Stimulated activated CD4-positive, alpha-beta T cell treated with anti-CD3 and anti-CD28 coated beads, Interleukin-1b, Interleukin-23, amount 100 ng/mL, for 4 hours (primary cell): Measurements from ENCODE around the gene ZBTB42.
"Not testable (repeated sequence)": the region's sequence is repeated elsewhere in the genome, so short reads cannot be mapped to it uniquely, and the experiment has no call there.

Experiments used
- DNase-seq, 2 donors: peaks; one replicate each; pipeline ENCODE4 v3.0.0-alpha.2; 2020; ENCODE audit warnings: low read depth in 2 of 2

Gene ZBTB42

DNA sequence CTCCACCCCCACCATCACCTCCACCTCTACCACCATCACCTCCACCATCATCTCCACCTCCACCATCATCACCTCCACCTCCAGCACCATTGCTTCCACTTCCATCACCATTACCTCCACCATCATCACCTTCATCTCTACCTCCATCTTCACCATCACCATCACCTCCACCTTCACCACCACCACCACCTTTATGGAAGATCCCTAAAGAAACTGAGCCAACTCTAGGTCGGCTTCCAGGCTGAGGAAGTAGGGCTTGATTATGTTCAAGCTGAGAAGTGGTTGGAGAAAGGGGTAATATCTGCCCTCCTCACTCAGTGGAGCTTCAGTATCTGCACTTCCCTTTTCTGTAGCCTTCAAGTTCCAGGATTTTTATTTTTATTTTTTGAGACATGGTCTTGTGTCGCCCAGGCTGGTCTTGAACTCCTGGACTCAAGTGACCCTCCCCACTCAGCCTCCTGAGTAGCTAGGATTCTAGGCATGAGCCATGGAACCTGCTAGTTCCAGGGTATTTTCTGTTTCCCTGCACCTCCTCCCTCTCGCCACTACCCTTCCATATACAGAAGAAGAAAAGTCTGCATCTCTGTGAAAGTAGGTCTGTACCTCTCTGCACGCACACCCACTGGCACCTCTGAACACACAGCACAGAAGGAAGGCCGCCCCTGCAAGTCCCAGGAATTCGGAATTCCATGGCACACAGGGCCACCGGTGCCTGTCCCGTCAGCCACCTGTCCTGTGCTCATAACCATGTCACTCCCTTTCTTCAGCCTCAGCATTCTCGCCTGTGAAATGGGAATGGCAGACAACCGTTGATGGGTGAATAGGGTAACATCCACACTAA, 5.9 kb downstream of the ZBTB42 start:
- no peak for DNase-seq

DNA sequence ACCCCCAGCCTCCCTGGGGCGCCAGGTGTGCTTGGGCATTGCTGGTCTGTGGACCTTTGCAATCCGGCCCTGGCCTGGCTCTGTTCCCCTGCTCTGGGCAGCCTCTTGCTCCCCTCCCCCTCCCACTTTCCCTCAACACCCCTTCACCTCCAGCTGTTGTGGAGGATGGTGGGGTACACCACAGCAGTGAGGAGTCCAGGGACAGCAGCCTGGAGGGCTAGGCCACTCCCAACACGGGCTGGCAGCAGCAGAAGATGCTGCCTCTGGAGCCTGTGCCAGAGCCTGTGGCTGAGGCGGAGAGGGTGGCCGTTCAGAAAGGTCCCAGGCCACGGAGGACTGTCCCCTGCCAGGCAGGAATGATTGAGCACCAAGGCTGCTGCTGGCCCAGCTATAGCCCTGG, 7.6 kb downstream of the ZBTB42 start:
- no peak for DNase-seq

DNA sequence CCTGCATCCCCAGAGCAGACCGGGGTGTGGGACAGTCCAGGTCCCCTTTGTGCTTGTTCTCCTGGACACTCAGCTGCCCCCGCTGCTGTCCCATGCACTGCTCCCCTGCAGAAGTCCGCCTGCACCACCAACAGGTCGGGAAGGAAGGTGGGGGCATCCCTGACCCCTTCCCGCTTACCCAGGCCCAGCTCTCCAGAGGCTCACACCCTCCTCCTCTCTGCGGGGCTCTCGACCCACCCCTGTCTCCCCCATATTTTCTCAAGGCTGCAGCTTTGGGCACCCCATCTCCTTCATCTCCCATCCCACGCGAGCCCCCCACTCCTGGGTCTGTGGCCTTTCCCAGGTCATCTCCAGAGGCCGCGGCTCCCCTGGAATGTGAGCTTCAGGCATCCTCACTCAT, 9.4 kb downstream of the ZBTB42 start:
- DNase-seq, result no peak

DNA sequence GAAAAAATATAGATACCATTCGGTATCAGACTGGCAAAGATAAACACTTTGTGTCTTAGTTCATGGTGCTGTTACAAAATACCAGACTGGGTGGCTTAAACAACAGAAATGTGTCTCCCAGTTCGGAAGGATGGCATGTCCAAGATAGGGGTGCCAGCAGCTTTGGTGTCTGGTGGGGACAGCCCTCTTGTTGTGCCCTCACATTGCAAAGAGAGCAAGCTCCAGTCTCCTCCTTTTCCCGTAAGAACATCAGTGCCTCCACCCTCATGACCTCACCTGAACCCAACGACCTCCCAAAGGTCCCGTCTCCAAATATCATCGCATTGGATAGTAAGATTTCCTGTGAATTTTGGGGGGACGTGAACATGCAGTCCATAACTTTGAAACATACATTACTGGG, 12.4 kb downstream of the ZBTB42 start:
- no peak for DNase-seq

DNA sequence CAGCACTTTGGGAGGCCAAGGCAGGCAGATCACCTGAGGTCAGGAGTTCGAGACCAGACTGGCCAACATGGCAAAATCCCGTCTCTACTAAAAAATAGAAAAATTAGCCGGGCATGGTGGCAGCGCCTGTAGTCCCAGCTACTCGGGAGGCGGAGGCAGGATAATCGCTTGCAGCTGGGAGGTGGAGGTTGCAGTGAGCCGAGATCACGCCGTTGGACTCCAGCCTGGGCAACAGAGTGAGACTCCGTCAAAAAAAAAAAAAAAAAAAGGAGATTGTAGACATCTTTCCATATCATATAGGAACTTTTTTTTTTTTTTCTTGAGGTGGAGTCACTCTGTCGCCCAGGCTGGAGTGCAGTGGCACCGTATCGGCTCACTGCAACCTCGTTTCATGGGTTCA, 13.8 kb downstream of the ZBTB42 start:
- DNase-seq, result not testable (repeated sequence)

DNA sequence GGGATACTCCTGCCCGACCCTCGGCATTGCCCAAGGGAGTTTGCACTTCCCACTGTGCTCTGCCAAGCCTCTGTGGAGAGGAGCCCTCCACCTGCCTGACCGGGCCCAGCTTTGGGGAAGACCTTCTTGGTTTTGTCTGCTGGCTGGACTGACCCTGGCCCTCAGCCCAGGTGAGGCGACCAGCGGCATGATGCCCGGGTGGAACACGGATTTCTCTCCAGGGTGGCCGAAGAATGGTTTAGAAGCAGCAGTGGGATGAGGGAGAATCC, 15.6 kb downstream of the ZBTB42 start:
- no peak for DNase-seq

DNA sequence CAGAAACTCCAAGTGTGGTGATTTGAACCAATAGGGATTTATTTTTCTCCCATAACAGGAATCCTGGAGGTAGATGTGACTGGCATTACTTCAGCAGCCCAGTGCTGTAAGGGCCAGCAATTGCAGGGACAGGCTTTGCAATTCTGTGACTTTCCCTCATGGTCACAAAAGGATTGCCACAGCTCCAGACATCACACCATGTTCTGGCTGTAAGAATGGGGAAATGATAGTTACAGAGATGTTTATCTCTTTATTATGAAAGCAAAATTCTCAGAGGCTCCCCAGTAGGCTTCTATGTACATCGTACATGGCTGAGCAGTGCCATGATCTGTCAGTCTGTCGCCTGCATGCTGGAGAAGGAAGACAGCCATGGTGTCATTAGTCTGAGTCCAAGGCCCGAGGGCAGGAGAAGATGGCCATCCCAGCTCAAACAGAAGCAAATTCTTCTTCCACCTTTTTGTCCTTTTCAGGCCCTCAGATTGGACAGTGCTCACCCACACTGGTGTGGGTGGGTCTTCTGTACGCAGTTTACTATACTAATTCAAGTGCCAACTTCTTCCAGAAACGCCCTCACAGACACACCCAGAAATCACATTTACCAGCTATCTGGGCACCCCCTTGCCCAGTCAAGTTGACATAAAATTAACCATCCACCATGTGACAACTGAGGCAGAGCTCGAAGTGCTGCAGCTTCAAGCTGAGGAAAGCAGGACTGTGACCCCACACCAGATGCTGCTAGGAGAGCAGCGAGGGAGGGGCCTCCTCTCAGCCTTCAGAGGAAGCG, 17.2 kb downstream of the ZBTB42 start:
- no peak for DNase-seq

DNA sequence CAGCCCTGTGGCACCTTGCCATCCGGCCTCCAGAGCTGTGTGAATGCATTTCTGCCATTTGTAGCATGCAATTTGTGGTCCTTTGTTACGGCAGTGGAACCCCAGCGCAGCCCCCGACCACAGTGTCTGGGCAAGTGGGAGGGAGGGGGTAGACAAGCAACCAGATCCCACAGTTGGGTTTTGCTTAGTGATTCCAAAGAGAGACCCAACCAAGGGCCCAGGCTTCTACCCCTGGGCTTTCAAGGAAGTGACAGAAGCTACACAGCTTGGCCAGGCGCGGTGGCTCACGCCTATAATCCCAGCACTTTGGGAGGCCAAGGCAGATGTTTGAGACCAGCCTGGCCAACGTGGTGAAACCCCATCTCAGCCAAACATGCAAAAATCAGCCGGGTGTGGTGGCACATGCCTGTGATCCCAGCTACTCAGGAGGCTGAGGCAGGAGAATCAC, 17.8 kb downstream of the ZBTB42 start:
- no peak for DNase-seq

DNA sequence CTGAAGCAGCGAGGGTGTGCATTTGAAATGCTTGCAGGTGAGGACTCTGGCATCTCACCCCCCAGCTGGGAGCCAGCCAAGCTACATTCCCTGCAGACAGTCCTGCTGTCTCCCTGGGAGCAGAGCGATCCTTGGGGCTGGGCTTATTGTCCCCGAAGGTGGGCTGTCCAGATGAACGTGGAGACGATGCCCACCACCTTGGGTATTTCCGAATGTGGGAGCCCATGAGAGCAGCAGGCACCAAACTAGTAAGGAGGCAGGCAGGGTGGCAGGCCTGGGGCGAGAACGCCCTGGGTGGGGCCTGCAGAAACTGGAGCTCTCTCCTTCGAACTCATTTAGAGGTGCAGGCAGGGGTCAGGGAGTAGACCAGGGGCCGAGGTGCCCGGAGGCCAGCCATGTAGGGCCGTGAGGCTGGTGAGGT, 18.5 kb downstream of the ZBTB42 start:
- DNase-seq, result no peak

DNA sequence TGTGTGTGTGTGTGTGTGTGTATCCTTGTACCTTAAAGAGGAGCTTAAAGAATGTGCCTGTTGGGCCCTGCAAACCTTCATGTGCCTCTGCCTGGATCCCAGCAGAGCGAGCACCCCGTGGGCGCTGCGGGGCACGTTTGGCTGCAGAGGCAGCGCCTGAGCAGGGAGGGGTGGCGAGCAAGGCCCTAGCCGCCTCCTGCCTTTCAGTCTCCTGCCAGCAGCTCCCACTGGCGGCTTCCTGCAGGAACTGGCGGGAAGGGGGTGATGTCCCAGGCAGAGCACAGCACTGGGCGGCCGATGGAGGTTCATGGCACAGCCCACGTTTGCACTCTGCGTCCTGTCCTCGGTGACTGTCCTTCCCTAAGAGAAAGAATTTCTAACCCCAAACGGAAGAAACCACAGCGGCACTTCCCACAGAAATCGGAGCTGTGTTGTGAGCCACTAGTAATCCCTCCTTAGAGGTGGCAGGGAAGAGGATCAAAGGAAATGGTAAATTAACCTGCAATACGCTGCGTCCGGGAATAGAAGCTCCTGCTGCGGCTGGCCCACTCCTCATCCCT, 19.8 kb downstream of the ZBTB42 start:
- DNase-seq, result no peak

DNA sequence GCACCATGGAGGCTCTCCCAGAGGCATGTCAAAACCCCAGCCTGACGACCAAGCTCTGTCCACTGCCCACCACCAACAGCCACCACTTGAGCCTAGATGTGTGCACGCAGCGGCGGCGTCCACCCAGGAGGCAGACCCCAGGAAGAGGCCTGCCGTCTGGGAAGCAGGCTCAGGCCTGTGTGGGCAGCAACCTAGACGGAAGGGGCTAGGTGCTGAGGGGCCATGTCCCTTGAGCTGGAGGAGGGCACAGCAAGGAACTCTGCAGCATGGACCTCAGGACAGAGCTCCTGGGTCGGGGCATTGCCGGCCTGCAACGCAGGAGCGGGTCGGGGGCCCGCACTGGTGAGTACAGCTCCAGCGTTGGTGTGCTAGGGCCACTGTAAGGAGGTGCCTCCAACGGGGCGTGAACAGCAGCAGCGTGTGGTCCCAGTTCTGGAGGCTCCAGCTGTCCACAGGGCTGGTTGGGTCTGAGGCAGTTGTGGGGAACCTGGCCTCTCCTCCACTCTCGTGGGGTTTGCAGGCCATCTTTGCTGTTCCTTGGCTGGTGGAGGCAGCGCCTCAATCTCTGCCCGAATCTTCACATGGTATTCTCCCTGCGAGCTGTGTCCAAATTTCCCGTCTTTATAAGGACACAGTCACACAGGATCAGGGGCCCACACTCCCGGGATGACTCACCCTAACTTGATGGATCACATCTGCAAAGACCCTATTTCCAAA, 20.5 kb downstream of the ZBTB42 start:
- DNase-seq, result no peak

DNA sequence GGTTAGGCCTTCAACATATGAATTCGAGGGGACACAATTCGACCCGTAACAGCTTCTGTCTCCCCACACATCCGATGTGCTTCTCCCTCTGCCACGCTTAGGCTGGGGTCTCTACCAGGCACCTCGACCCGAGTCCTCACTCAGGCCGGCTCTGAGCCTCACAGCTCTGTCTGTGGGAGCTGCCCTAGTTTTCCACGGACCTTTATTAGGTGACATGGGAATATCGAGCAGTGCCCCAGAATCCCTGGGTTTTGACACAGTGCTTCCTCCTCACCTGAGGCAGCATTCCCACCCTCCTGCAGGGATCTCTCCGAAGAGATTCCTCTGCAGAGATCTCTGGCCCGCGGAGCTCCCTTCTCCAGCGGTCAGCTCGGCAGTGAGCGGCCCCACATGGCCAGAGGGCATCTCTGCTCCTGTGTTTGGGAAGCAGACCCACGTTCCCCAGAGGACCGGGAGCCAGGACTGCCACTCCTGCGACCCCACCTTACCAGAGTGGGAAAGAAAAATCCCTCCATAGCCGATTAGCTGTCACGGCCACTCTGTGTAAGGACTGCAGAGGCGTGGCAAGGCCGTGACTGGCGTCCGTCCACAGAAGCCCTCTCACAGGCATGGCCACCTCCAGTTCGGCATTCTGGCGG, 21.2 kb downstream of the ZBTB42 start:
- no peak for DNase-seq

DNA sequence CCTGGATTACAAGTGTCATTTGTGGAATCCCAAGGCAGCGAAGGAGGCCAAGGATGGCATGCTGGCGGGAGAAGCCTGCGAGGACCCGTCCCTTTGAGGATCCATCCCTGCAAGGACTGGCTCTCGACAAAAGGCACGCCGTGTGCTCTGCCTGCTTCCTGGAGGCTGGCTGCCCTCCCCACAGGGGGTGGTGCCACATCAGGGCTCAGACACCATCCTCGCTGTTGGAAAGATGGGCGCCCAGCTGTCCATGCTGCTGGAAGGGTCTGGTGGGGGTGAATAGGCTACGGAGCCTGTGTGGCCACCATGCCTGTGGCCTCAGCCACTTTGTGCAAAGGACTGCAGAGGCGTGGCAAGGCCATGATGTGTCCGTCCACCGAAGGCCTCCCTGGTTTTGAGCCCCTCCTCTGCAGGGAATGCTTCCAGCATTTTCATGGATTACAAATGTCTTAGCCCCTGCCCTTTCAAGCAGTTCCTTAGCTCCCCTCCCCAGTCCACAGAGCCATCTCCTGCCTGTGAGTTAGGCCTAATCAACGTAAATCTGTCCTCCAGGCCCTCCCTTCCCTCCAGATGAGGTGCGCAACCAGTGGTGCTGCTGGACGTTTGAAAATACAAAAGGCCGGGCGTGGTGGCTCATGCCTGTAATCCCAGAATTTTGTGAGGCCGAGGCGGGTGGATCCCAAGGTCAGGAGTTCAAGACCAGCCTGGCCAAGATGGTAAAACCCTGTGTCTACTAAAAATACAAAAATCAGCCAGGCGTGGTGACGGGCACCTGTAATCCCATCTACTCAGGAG, 22.1 kb downstream of the ZBTB42 start:
- DNase-seq, result no peak

DNA sequence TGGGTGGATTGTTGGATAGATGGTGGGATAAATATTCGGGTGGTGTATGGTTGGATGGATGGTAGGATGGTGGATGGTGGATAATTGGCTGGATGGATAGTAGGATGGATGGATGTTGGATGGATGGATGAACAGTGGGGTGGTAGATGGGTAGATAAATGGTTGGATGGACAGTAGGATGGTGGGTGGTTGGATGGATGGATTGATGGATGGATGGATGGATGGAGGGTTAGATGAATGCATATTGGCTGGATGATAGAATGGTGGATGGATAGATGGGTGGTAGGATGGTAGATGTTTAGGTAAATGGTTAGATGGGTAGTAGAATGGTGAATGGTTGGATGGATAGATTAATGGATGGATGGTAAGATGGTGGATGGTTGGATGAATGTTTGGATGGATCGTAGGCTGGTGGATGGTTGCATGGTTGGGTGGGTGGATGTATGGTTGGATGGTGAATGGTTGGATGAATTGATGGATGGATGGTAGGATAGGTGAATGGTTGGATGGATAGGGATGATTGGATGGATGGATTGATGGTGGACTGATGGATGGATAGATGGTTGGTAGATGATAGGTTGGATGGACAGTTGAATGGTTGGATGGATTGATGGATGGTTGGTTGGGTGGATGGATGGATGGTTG, 23.6 kb downstream of the ZBTB42 start:
- no peak for DNase-seq

DNA sequence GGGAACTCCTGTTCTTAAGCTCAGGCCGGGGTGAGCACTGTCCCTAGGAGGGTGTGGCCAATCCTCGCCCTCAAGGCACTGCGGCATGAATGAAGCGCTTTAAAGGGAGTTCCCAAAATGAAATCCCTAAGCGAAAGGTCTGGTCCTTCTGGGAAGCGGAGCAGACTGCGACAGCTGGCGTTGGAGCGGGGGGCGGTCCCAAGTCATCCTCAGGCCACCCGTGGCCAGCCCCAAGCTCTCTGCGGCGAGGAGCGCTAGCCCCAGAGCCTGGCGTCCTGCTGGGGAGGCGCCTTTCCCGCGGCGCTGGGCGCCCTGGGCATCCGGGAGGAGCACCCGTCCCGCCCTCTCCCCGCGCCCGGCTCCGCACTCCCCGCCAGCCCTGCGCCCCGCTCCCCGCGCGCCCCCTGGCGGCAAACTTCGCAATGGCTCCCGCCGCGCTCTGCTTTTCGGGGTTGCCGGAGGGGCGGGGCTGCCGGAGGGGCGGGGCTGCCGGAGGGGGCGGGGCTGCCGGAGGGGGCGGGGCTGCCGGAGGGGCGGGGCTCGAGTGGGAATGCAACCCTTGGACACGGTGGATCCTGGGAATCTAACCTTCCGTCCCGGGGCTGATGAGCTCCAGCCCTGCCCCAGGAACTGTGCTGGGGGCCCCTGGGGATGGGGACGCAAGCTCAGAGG, 25.4 kb downstream of the ZBTB42 start:
- peak; percentile 97 for DNase-seq

DNA sequence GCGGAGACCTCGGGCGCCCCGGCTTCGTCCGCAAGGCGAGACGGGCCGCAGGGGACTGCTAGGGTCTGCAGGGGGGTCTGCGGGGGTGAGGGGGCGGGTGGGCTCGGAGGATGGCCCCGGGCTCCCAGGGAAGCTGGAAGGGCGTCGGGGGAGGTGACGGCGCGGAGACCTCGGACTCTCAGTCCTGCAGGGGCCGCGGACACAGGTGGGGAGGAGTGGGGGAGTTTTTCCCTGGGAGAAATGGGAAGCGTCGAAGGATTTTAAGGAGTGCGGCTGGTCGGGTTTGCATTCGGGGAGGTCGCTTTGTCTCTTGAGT, 25.9 kb downstream of the ZBTB42 start:
- DNase-seq, result no peak

DNA sequence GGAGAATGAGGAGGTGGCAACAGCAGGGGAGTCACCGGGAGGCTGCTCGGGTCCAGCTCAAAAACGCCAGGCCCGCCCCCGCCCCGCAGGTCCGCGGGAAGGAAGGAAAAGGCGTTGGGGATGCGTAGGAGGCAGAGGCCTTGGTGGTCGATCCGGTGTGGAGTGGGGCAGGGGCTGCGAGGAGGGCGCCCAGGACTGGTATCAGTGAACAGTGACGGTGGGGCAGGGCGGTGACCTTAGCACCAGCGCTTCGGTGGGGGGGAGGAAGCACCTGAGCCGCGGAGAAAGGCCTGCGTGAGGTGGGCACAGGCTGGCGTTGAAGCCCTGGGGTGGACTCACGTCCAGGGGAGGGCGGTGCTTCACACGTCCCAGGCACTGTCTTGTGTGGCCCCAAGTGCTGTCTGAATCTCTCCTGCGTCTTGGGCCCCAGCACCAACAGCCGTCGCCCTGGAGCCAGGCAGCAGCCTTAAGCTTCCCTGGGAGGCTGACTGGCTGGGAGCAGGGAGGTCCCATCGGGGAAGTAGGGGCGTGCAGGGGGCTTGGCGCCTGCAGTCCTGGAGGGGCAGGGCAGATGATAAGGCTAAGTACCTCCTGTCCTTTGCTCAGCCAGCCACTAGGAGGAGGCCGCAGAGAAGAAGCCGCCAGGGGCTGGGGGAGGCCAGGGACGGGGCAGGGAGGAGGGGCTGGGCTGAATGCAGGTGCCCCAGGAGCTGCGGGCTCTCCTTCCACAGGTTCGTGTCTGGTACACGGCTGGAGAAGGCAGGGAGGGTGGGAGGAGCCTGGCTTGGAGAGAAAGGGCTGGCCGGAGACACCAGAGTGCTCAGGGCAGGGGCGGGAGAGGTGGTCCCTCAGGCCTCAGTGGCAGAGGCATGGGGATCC, 26.5 kb downstream of the ZBTB42 start:
- DNase-seq, result peak in 1 of 2 donors; percentile 43

DNA sequence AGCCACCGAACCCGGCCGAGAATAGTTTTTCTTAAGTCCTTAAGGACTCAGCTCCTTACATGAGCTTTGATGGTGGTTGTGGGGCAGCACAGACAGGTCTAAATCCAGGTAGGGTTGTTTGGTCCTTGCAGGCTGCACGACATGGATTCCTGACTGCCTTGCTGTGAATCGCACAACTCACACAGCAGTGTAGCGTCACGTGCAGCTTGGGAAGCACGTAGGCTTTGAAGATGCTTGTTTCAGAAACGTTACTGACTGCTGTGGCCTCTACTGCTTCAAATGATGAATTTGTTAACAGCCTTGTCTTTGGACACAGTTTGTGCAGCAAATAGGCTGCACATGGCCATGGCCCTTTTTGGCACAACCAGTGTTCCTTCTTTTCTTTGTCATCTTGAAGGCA, 29.9 kb downstream of the ZBTB42 start:
- DNase-seq, result no peak
